CD4-positive, alpha-beta T cell treated with Interleukin-15 for 1 hour (primary cell): ENCODE results near the gene MCM8.

Experiments
- DNase-seq: peaks from one replicate; pipeline ENCODE4 v3.0.0-alpha.2; 2020

MCM8 gene

DNA sequence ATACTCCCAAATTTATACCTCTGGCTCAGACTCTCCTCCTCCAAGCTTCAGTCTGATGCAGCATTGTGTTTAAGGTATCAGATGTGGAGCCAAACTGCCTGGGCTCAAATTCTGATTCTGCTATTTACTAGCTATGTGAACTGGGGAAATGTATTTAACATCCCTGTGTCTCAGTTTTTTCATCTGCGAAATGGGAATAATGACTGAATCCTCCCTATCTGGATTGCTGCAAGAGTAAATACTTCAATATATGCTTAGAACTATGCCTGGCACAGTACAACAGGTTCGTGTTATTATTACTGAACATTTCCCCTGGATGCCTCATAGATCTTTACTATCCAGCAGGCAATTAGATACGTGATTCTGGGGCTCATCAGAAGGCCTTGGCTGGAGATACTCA is 97.9 kb downstream of the MCM8 start:
- no peak for DNase-seq
